ENCODE measurements around the gene RAB7A. TPM values are rescaled to one million over a fixed set of nuclear protein-coding genes. Genes with fewer than 3 reads are reported as not detected.

Gene RAB7A
- total and polyA plus RNA-seq, 2 experiments from 2014 or later: 71.3 to 255 TPM

DNA sequence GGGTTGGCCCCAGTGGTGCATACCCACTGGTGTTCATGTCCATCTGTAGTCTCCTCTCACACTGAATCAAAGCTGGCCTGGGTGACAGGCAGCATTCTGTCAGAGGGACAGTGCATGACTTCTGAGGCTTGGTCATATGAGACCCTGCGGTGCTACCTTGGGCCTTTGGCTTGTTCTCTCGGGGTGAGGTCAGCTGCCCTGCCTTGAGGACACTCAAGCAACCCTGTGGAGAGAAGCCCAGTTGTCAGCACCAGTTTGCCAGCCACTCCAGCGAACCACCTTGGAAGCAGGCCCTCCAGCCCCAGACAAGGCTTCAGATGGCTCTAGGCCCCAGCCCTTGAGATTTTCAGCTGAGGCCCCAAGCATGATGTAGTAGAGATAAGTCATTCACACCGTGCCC is 16.9 kb upstream of the RAB7A start:
- no peaks in the 10 kb centered on the region for H3K9me2 ChIP-seq (ENCODE audit: insufficient read depth)
- H3K27ac ChIP-seq: no peak overlapping the region
- no peaks in the 10 kb centered on the region for H3K4me1 ChIP-seq (ENCODE audit: insufficient read depth)
- in situ Hi-C loops (cut with MboI): no loop called here
- no peaks in the 10 kb centered on the region for H3K9me3 ChIP-seq (ENCODE audit: low read depth)
- no peaks in the 10 kb centered on the region for H3K79me2 ChIP-seq (ENCODE audit: insufficient read depth)
- H3K9ac ChIP-seq: no peak overlapping the region
- TF ChIP-seq EZH2phosphoT487 (IDR thresholded peaks at IDR 0.05; ENCODE audit: insufficient read depth, low read depth) (no peak), EZH2 (IDR thresholded peaks at IDR 0.05; ENCODE audit: insufficient read depth, poor library complexity, severe bottlenecking) (no peak)
- no peaks in the 10 kb centered on the region for H3K36me3 ChIP-seq (ENCODE audit: low read depth)
- no peaks in the 10 kb centered on the region; the same call in 1 of the 2 replicates for H3K27me3 ChIP-seq (replicated peaks; ENCODE audit: insufficient read depth)
- H3F3A ChIP-seq (ENCODE audit: insufficient read depth): no peaks in the 10 kb centered on the region
- H3K4me3 ChIP-seq: no peak overlapping the region
- no peak overlapping the region for H2AFZ ChIP-seq
- H4K20me1 ChIP-seq (ENCODE audit: insufficient read depth): no peaks in the 10 kb centered on the region
- WGBS, 2 experiments (ENCODE audit: low coverage in 1 of 2, low lambda C conversion rate in 2 of 2, missing lambda C conversion rate in 2 of 2): 74 to 75% methylated on average over 3 to 4 of the region's 4 CpGs
- H3K4me2 ChIP-seq (ENCODE audit: unreplicated experiment): no peak overlapping the region
- no peak for DNase-seq

DNA sequence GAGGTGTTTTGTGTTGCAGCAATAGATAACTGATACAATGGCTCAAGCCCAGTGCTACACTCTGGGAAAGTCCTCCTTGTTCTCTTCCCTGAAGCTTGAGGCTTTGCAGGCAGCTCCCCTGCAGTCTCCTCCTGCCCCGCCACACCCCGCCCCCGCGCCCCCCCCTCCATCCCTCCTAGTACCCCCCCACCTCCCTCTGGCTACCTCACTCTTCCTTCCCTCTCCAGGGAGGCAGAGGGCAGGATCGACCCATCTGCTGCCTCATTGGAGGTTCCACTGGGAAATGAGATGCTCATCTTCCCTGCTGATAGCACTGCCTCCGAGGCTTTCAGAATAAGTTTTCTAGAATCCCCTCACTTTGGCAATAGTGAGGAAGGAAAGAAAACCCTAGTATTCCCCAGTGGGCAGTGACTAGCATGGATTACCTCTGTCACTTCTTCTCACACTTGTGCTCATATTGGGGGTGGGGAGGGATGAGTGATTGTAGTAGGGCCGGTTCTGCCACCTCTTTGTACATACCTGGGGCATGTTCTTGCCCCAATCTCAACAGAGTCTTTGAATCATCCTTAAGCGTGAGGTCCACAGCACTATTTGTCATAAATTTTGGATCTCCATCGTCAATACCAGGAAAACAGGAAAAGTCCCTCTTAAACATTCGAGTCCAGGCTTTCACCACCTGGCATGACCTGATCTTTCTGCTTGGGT is 16.3 kb upstream of the RAB7A start:
- WGBS, 2 experiments (ENCODE audit: low coverage in 1 of 2, low lambda C conversion rate in 2 of 2, missing lambda C conversion rate in 2 of 2): 11 to 18% methylated on average over 6 to 10 of the region's 10 CpGs
- H3K9ac ChIP-seq: no peak overlapping the region
- H3K9me2 ChIP-seq (ENCODE audit: insufficient read depth): no peaks in the 10 kb centered on the region
- no peak overlapping the region for H2AFZ ChIP-seq
- no peaks in the 10 kb centered on the region for H3K36me3 ChIP-seq (ENCODE audit: low read depth)
- no peak for DNase-seq
- H3F3A ChIP-seq (ENCODE audit: insufficient read depth): no peaks in the 10 kb centered on the region
- no peak for TF ChIP-seq EZH2phosphoT487 (IDR thresholded peaks at IDR 0.05; ENCODE audit: insufficient read depth, low read depth)
- TF ChIP-seq EZH2 (IDR thresholded peaks at IDR 0.05; ENCODE audit: insufficient read depth, poor library complexity, severe bottlenecking): no peak
- no peaks in the 10 kb centered on the region for H3K4me1 ChIP-seq (ENCODE audit: insufficient read depth)
- no peak overlapping the region for H3K4me3 ChIP-seq
- in situ Hi-C loops (cut with MboI): loop anchor here (10.0 kb wide), 1 partner anchor 55 kb away; the partner anchor contains the start of gene RPN1
- no peaks in the 10 kb centered on the region; the same call in 1 of the 2 replicates for H3K27me3 ChIP-seq (replicated peaks; ENCODE audit: insufficient read depth)
- no peak overlapping the region for H3K4me2 ChIP-seq (ENCODE audit: unreplicated experiment)
- no peak overlapping the region for H3K27ac ChIP-seq
- H3K9me3 ChIP-seq (ENCODE audit: low read depth): no peaks in the 10 kb centered on the region
- H3K79me2 ChIP-seq (ENCODE audit: insufficient read depth): no peaks in the 10 kb centered on the region
- H4K20me1 ChIP-seq (ENCODE audit: insufficient read depth): no peaks in the 10 kb centered on the region

DNA sequence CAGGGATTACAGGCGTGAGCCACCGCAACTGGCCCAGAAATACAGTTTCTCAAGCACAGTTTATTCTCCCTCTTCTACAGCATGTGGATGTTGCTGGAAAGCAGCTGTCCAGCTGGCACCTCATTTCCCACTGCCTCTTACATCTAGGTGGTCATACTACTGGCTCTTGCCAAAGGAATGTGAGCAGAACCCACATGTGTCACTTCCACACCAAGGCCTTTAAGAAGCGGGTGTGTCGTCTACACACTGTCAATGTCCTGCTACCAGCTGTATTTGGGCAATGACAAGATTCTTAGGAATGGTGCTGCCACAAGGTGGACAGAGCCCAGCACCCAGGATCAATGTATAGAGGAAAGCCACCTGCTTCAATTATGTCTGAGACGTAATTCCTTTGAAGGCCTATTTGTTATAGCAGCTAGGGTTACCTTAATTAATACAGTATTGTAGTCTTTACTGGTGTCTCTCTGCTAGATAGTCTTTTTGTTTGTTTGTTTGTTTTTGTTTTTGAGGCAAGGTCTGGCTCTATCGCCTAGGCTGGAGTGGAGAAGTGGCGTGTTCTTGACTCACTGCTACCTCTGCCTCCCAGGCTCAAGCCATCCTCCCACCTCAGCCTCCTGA is 15.1 kb upstream of the RAB7A start:
- Histone ChIP-seq H3K9ac (no peak overlapping the region), H3K36me3 (ENCODE audit: low read depth) (no peaks in the 10 kb centered on the region), H3K9me2 (ENCODE audit: insufficient read depth) (no peaks in the 10 kb centered on the region), H3K4me1 (ENCODE audit: insufficient read depth) (no peaks in the 10 kb centered on the region), H3K27me3 (replicated peaks; ENCODE audit: insufficient read depth) (no peaks in the 10 kb centered on the region; the same call in 1 of the 2 replicates), H3K27ac (no peak overlapping the region), H3K9me3 (ENCODE audit: low read depth) (no peaks in the 10 kb centered on the region), H2AFZ (no peak overlapping the region), H3K79me2 (ENCODE audit: insufficient read depth) (no peaks in the 10 kb centered on the region), H3K4me3 (no peak overlapping the region), H3F3A (ENCODE audit: insufficient read depth) (no peaks in the 10 kb centered on the region), H4K20me1 (ENCODE audit: insufficient read depth) (no peaks in the 10 kb centered on the region), H3K4me2 (ENCODE audit: unreplicated experiment) (no peak overlapping the region)
- 73 to 79% methylated on average over 7 of the region's 7 CpGs for WGBS, 2 experiments (ENCODE audit: low coverage in 1 of 2, low lambda C conversion rate in 2 of 2, missing lambda C conversion rate in 2 of 2)
- TF ChIP-seq EZH2 (IDR thresholded peaks at IDR 0.05; ENCODE audit: insufficient read depth, poor library complexity, severe bottlenecking) (no peak), EZH2phosphoT487 (IDR thresholded peaks at IDR 0.05; ENCODE audit: insufficient read depth, low read depth) (no peak)
- DNase-seq: no peak
- in situ Hi-C loops (cut with MboI): loop anchor here (10.0 kb wide), 1 partner anchor 56 kb away; the partner anchor contains the start of gene RPN1

DNA sequence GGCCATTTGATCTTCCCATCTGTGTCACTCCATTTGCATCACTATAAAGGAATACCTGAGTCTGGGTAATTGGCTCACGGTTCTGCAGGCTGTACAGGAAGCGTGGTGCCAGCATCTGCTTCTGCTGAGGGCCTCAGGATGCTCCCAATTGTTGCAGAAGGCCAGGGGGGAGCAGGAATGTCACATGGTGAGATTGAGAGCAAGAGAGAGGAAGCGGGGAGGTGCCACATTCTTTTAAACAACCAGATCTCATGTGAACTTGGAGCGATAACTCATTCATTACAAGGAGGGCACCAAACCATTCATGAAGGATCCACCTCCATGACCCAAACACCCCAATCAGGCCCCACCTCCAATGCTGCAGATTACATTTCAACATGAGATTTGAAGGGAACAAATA is 13.1 kb upstream of the RAB7A start:
- no peak overlapping the region for H3K27ac ChIP-seq
- no peak for TF ChIP-seq EZH2 (IDR thresholded peaks at IDR 0.05; ENCODE audit: insufficient read depth, poor library complexity, severe bottlenecking)
- no peak for TF ChIP-seq EZH2phosphoT487 (IDR thresholded peaks at IDR 0.05; ENCODE audit: insufficient read depth, low read depth)
- no peaks in the 10 kb centered on the region for H3K4me1 ChIP-seq (ENCODE audit: insufficient read depth)
- H3K4me2 ChIP-seq (ENCODE audit: unreplicated experiment): no peak overlapping the region
- no peak overlapping the region for H2AFZ ChIP-seq
- H3K79me2 ChIP-seq (ENCODE audit: insufficient read depth): no peaks in the 10 kb centered on the region
- no peaks in the 10 kb centered on the region for H3K9me3 ChIP-seq (ENCODE audit: low read depth)
- no peaks in the 10 kb centered on the region for H3K36me3 ChIP-seq (ENCODE audit: low read depth)
- no peak overlapping the region for H3K9ac ChIP-seq
- no peaks in the 10 kb centered on the region for H3K9me2 ChIP-seq (ENCODE audit: insufficient read depth)
- in situ Hi-C loops (cut with MboI): loop anchor here (10.0 kb wide), 1 partner anchor 58 kb away; the partner anchor contains the start of gene RPN1
- H3F3A ChIP-seq (ENCODE audit: insufficient read depth): no peaks in the 10 kb centered on the region
- no peak overlapping the region for H3K4me3 ChIP-seq
- H3K27me3 ChIP-seq (replicated peaks; ENCODE audit: insufficient read depth): no peaks in the 10 kb centered on the region; the same call in 1 of the 2 replicates
- no peaks in the 10 kb centered on the region for H4K20me1 ChIP-seq (ENCODE audit: insufficient read depth)
- no peak for DNase-seq
- WGBS, 2 experiments (ENCODE audit: low coverage in 1 of 2, low lambda C conversion rate in 2 of 2, missing lambda C conversion rate in 2 of 2): 50 to 59% methylated on average over 4 of the region's 4 CpGs
